ENCODE results near the gene ACER3.

DNA sequence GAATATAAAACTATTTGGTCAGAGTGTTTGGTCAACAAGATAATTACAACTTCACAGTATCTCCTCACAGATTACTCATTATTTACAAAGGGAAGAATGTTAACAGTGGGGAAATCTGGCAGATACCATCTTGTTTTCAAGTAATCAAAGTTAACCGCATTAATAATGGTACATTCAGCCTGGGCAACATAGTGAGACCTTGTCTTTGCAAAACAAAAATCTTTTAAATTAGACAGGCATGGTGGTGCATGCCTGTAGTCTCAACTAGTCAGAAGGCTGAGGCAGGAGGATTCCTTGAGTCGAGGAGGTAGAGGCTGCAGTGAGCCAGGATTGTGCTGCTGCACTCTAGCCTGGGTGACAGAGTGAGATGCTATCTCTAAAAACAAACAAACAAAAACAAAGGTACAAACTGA, 78.5 kb downstream of the ACER3 start:
- TF ChIP-seq, protein P1, sequence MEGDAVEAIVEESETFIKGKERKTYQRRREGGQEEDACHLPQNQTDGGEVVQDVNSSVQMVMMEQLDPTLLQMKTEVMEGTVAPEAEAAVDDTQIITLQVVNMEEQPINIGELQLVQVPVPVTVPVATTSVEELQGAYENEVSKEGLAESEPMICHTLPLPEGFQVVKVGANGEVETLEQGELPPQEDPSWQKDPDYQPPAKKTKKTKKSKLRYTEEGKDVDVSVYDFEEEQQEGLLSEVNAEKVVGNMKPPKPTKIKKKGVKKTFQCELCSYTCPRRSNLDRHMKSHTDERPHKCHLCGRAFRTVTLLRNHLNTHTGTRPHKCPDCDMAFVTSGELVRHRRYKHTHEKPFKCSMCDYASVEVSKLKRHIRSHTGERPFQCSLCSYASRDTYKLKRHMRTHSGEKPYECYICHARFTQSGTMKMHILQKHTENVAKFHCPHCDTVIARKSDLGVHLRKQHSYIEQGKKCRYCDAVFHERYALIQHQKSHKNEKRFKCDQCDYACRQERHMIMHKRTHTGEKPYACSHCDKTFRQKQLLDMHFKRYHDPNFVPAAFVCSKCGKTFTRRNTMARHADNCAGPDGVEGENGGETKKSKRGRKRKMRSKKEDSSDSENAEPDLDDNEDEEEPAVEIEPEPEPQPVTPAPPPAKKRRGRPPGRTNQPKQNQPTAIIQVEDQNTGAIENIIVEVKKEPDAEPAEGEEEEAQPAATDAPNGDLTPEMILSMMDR (IDR thresholded peaks at IDR 0.05; ENCODE audit: low read depth, low read length) = no peak
- TF ChIP-seq EZH2phosphoT487 (IDR thresholded peaks at IDR 0.05; ENCODE audit: low read depth) = no peak
